Activated CD8-positive, alpha-beta memory T cell treated with anti-CD3 and anti-CD28 coated beads, Interleukin-2, amount 50 U/mL, for 1 hour (primary cell): ENCODE results near the gene INO80D.
"Not testable (repeated sequence)": the region's sequence is repeated elsewhere in the genome, so short reads cannot be mapped to it uniquely, and the experiment has no call there.

ENCODE experiments used
- DNase-seq: peaks from one replicate; pipeline ENCODE4 v3.0.0-alpha.2; 2020; ENCODE audit errors: extremely low read depth

The INO80D gene

GRCh38 chr2:206085742-206086445 lies at the start of gene INO80D:
Gene INO80D (minus strand): TSS chr2:206086174. CDS start chr2:206063016, 23,158 bp downstream.
- peak; percentile 63 for DNase-seq

GRCh38 chr2:206127656-206128055 lies 41.7 kb upstream of the INO80D start:
- DNase-seq = no peak

GRCh38 chr2:206125901-206126300 lies 39.9 kb upstream of the INO80D start:
- DNase-seq = no peak

DNA sequence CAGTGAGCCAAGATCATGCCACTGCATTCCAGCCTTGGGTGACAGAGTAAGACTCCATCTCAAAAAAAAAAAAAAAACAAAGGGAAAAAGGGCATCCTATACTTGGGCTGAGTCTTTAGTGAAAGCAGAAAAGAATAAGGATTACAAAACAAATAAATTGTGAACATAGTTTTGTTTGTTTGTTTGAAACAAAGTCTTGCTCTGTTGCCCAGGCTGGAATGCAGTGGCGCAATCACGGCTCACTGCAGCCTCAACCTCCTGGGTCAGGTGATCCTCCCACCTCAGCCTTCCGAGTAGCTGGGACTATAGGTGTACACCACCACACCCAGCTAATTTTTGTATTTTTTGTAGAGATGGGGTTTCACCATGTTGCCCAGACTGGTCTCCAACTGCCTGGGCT lies 36.6 kb upstream of the INO80D start:
- not testable (repeated sequence) for DNase-seq

GRCh38 chr2:206116278-206116677 lies 30.3 kb upstream of the INO80D start:
- DNase-seq = no peak

GRCh38 chr2:206115026-206115578 lies 29.1 kb upstream of the INO80D start:
- DNase-seq = no peak

- no peak for DNase-seq
Measured at GRCh38 chr2:206112846-206113547, 27.0 kb upstream of the INO80D start.

DNA sequence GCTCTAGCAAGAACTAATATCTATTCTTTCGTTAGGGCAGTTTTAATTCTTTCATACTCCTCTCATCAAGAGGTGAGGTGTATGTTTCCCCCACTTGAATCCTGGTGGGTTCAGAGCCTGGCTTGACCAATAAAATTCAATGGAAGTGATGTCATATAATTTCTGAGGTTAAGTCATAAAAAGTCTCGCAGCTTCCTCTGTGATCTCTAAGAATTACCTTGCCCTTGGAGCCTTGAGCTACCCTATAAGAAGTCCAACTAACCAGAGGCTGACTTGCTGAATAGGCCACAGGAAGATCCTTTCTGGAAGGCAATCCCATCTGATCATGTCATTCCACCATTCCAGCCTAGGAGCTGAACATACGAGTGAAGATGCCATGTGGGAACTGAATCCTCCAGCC lies 26.1 kb upstream of the INO80D start:
- no peak for DNase-seq

DNA sequence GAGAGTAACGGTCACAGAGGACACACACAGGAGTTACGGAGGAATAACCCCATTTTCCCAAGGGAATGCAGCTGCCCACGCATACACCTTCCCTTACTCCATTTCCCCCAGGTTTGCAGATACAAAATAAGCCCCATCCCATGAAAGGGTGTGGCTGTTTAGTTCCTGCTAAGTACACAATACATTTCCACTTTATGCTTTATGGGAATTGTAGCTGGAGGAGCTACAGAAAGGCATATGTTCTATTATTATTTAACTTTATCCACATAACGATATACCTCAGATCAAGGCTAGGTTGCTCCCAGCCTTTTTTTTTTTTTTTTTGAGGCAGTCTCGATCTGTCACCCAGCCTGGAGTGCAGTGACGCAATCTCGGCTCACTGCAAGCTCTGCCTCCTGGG lies 22.7 kb upstream of the INO80D start:
- DNase-seq = no peak

GRCh38 chr2:206105541-206105940 lies 19.6 kb upstream of the INO80D start:
- DNase-seq = no peak

GRCh38 chr2:206105038-206105437 lies 19.1 kb upstream of the INO80D start:
- no peak for DNase-seq

- not testable (repeated sequence) for DNase-seq
Measured at GRCh38 chr2:206098872-206099271, 12.9 kb upstream of the INO80D start.

- DNase-seq = no peak
Measured at GRCh38 chr2:206098471-206098870, 12.5 kb upstream of the INO80D start.

DNA sequence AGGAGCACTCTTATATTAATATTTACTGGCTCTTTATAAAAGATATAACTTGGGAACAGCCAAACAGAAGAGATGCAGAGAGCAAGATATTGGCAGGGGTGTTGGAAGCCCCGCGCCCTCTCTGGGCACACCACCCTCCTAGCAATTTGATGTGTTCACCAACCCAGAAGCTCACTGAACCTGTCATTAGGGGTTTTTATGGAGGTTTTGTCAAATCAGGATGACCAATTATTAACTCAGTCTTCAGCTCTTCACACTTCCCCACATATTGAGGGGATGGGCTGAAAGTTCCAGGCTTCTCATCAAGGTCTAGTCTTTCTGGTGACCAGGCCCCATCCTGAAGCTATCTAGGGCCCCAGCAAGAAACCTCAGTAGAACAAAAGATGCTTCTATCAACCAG lies 10.9 kb upstream of the INO80D start:
- no peak for DNase-seq

DNA sequence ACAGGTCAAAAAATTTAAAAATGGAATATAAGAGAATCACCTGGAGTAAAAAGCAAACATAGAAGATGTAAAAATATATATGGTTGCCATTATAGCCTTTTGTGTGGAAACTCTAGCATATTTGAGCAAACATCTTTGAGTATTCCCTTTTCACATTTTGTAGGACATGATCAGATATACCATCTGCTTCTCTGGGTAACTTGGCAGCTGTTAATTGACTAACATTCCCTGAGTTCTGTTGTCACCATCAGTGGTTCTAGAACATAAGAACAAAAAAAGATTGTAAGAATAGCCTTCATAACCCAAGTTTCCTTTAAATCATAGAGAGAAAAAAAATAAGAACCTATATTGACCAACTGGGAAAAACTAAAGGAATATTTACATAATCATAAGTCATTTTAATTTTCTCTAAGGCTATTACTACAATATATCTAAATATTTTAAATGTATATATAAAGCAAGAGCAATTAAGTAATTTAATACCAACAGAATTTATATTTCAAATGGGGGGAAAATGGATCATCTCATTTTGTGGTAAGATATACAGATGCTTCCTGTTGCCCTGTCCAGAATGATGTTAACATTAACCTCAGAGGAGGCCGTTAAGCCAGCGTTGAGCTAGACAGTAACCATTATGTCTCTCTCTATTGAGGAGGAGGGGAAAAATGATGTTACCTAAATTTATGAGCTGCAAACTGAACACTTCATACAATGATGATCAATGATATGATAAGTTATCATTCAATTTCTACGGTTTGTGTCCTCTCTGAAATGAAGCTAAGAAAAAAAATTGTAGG lies 9.8 kb upstream of the INO80D start:
- DNase-seq = no peak

DNA sequence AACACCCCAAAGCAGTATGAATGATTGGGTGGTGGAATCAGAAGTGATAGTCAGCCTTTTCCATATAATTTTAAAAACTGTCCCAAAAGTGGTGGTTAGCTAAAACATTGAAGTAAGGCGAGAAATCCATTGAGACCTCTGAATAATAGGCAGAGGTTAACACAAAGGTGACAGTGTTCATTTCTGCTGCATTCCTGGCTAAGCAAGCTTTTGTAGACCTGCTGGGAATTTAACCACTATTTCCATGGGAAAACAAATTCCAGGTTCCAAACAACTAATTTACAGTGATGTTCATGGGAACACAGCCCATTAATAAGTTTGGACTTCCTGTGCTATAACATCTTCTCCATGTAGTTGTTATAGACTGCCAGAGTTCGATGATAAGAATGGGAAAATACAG lies 6.3 kb upstream of the INO80D start:
- DNase-seq = no peak

GRCh38 chr2:206088248-206088647 lies 2.3 kb upstream of the INO80D start:
- no peak for DNase-seq

GRCh38 chr2:206086716-206087350 lies 859 bp upstream of the INO80D start:
- DNase-seq = no peak

GRCh38 chr2:206084870-206085741 lies 868 bp downstream of the INO80D start:
- no peak for DNase-seq

DNA sequence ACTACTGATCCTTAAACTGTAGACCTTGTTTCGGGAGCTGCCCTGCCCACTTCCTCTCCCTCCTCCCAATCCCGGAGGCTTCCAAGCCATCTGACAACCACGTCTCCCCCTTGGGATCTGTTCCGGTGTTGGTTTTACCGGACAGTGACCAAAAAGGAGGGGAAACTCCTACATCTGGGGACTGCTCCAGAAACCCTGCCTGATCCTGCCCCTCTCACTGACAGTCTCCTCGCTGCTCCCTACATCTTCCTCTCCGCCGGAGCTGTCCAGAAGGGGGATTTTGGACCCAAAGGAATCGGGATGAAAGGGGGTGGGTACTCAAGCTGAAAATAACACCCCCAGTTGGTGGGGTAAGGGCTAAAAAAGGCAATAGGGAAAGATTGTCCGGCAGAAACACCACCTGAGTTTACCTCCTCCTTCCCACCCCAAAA lies 1.5 kb downstream of the INO80D start:
- DNase-seq = no peak
